Measurements from ENCODE around the gene SPATA9. TPM values are rescaled to one million over a fixed set of nuclear protein-coding genes. Genes with fewer than 3 reads are reported as not detected.

Gene SPATA9
- total RNA-seq, 1 experiment from 2014 or later: not detected

DNA sequence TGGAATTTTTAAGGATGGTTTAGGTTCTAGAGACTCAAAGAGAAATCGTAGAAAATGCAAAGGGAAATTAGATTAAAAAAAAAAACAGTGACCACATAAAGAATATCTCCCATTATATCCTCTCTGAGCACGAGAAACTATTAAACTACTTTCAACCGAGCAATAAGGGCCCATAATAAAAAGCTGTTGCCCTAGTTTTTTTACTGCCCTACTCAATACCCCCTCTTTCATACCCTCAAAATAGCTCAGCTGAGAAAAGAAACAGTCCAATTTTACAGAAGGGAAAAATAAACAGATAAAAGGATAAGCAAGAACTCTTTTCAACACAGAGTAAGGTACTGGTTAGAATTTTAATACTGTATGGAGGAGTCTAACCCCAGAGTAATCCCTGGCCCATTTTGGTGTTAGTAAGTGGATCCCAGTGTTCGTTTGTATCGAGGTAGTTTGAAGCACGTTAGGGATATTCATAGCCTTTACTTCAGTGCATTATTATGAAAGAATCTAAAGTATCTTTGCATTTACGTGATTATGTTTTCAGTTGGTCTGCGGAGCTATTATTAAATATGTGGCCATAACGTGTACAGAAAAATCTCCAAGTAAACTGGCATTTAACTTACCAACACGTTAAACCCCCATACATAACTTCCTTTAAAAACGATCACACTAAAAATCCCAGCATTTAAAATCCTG, 47.4 kb upstream of the SPATA9 start:
- H3K4ac ChIP-seq (ENCODE audit: low read depth, low read length): no peak overlapping the region
- DNase-seq: no peak
- no peak overlapping the region for H4K91ac ChIP-seq (ENCODE audit: insufficient read length, low read depth, low read length)
- peaks cover 13% of the 10 kb centered on the region; the same call in 1 of the 2 replicates for H3K27me3 ChIP-seq (ENCODE audit: insufficient read depth, low read length)
- H3K9me3 ChIP-seq (ENCODE audit: control insufficient read depth, low read depth, low read length): no peaks in the 10 kb centered on the region
- H2AK5ac ChIP-seq (ENCODE audit: insufficient read length, low read length): no peak overlapping the region
- no peak overlapping the region for H3K27ac ChIP-seq (ENCODE audit: insufficient read length, low read depth, low read length)
- no peak overlapping the region for H4K5ac ChIP-seq (ENCODE audit: insufficient read length, low read depth, low read length)
- H4K8ac ChIP-seq (replicated peaks; ENCODE audit: insufficient read length, low read depth, low read length): no peak overlapping the region
- no peak overlapping the region for H2BK120ac ChIP-seq (ENCODE audit: low read depth, low read length, poor library complexity, severe bottlenecking)
- H4K20me1 ChIP-seq (ENCODE audit: control insufficient read depth, insufficient read depth, insufficient read length): no peaks in the 10 kb centered on the region
- TF ChIP-seq, protein P1, sequence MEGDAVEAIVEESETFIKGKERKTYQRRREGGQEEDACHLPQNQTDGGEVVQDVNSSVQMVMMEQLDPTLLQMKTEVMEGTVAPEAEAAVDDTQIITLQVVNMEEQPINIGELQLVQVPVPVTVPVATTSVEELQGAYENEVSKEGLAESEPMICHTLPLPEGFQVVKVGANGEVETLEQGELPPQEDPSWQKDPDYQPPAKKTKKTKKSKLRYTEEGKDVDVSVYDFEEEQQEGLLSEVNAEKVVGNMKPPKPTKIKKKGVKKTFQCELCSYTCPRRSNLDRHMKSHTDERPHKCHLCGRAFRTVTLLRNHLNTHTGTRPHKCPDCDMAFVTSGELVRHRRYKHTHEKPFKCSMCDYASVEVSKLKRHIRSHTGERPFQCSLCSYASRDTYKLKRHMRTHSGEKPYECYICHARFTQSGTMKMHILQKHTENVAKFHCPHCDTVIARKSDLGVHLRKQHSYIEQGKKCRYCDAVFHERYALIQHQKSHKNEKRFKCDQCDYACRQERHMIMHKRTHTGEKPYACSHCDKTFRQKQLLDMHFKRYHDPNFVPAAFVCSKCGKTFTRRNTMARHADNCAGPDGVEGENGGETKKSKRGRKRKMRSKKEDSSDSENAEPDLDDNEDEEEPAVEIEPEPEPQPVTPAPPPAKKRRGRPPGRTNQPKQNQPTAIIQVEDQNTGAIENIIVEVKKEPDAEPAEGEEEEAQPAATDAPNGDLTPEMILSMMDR (conservative IDR thresholded peaks at IDR 0.05): no peak
- Mint-ChIP-seq H3K9me3 (no peaks in the 10 kb centered on the region), H3K4me3 (peak overlapping the region; percentile 68 to 91), H3K27ac (no peak overlapping the region), H3K27me3 (ENCODE audit: low read depth) (peaks cover 76% of the 10 kb centered on the region), H3K36me3 (ENCODE audit: insufficient read depth in 1 of 3, low read depth in 3 of 3) (no peaks in the 10 kb centered on the region; a peak in 1 of 7 replicates), H3K4me1 (peaks cover 28 to 30% of the 10 kb centered on the region in 2 experiments)
- H2BK5ac ChIP-seq (ENCODE audit: insufficient read length, low read length): no peak overlapping the region
- H3K56ac ChIP-seq (ENCODE audit: insufficient read length, low read depth, low read length): no peak overlapping the region
- H3K79me1 ChIP-seq (ENCODE audit: insufficient read depth, low read depth, low read length, poor library complexity, severe bottlenecking): no peaks in the 10 kb centered on the region
- peaks cover 4% of the 10 kb centered on the region; the same call in 1 of the 2 replicates for H3K4me1 ChIP-seq (ENCODE audit: insufficient read depth, low read length)
- no peak overlapping the region for H3T11ph ChIP-seq (ENCODE audit: low read length)
- no peak overlapping the region for H2BK20ac ChIP-seq (ENCODE audit: low read depth, low read length, poor library complexity, severe bottlenecking)
- no peak overlapping the region for H2AFZ ChIP-seq (ENCODE audit: low read length)
- no peak overlapping the region for H2BK15ac ChIP-seq (ENCODE audit: low read depth, low read length)
- H3K23ac ChIP-seq (ENCODE audit: insufficient read length, low read depth, low read length): no peak overlapping the region
- H3K18ac ChIP-seq (ENCODE audit: insufficient read length, low read depth, low read length): no peak overlapping the region
- H3K4me2 ChIP-seq (ENCODE audit: insufficient read depth, insufficient read length, low read length): peak overlapping the region; percentile 67
- no peak overlapping the region for H2BK12ac ChIP-seq (ENCODE audit: insufficient read length, low read depth, low read length)
- H3K14ac ChIP-seq (ENCODE audit: insufficient read depth, low read length): no peak overlapping the region
- no peaks in the 10 kb centered on the region for H3K79me2 ChIP-seq (ENCODE audit: insufficient read depth, low read length)
- H3K9ac ChIP-seq (ENCODE audit: extremely low read depth, insufficient read length, low read length): no peak overlapping the region
- no CpG with 5 or more reads among the region's 11 CpGs for WGBS (ENCODE audit: extremely low coverage, insufficient read length, low lambda C conversion rate)
- peaks cover 13% of the 10 kb centered on the region for H3K23me2 ChIP-seq (ENCODE audit: insufficient read length, low read depth, low read length, poor library complexity, severe bottlenecking)

All from H9 (cell line).